ENCODE results near the gene STON1. TPM values are rescaled to one million over a fixed set of nuclear protein-coding genes. Genes with fewer than 3 reads are reported as not detected.

STON1 gene
- total RNA-seq, 1 donor = 25.0 TPM

- H3K4me3 ChIP-seq (ENCODE audit: low read depth, low read length) = no peak overlapping the region
- TF ChIP-seq CTCF (IDR thresholded peaks at IDR 0.05; ENCODE audit: insufficient read depth, low read depth, low read length) = no peak
- peak; percentile 93 for DNase-seq (ENCODE audit: low read depth)
Measured at GRCh38 chr2:48527226-48527885, 2.6 kb upstream of the STON1 start.

GRCh38 chr2:48528431-48528830, 1.5 kb upstream of the STON1 start:
- no peak overlapping the region for H3K4me3 ChIP-seq (ENCODE audit: low read depth, low read length)
- DNase-seq (ENCODE audit: low read depth) = no peak
- TF ChIP-seq CTCF (IDR thresholded peaks at IDR 0.05; ENCODE audit: insufficient read depth, low read depth, low read length) = no peak

GRCh38 chr2:48529194-48529593, 760 bp upstream of the STON1 start:
- no peak for TF ChIP-seq CTCF (IDR thresholded peaks at IDR 0.05; ENCODE audit: insufficient read depth, low read depth, low read length)
- DNase-seq (ENCODE audit: low read depth) = peak; percentile 30
- H3K4me3 ChIP-seq (ENCODE audit: low read depth, low read length) = peak overlapping the region; percentile 78

GRCh38 chr2:48529676-48530032, 300 bp upstream of the STON1 start:
- DNase-seq (ENCODE audit: low read depth) = no peak
- TF ChIP-seq CTCF (IDR thresholded peaks at IDR 0.05; ENCODE audit: insufficient read depth, low read depth, low read length) = no peak
- peak overlapping the region; percentile 78 for H3K4me3 ChIP-seq (ENCODE audit: low read depth, low read length)

GRCh38 chr2:48531141-48531648, 1.2 kb downstream of the STON1 start:
- H3K4me3 ChIP-seq (ENCODE audit: low read depth, low read length) = peak overlapping the region; percentile 78
- peak; percentile 99 for DNase-seq (ENCODE audit: low read depth)
- TF ChIP-seq CTCF (IDR thresholded peaks at IDR 0.05; ENCODE audit: insufficient read depth, low read depth, low read length) = no peak

GRCh38 chr2:48532174-48532573, 2.2 kb downstream of the STON1 start:
- peak overlapping the region; percentile 78 for H3K4me3 ChIP-seq (ENCODE audit: low read depth, low read length)
- TF ChIP-seq CTCF (IDR thresholded peaks at IDR 0.05; ENCODE audit: insufficient read depth, low read depth, low read length) = no peak
- no peak for DNase-seq (ENCODE audit: low read depth)

- no peak for TF ChIP-seq CTCF (IDR thresholded peaks at IDR 0.05; ENCODE audit: insufficient read depth, low read depth, low read length)
- H3K4me3 ChIP-seq (ENCODE audit: low read depth, low read length) = no peak overlapping the region
- peak; percentile 29 for DNase-seq (ENCODE audit: low read depth)
Measured at GRCh38 chr2:48532824-48533223, 2.9 kb downstream of the STON1 start.

All from fibroblast of villous mesenchyme (primary cell).